ENCODE measurements around the gene TUFT1.
A peak's percentile ranks its signal among the peaks of the same experiment; 100 is the strongest.
"Not testable (repeated sequence)": the region's sequence is repeated elsewhere in the genome, so short reads cannot be mapped to it uniquely, and the experiment has no call there.

The TUFT1 gene

DNA sequence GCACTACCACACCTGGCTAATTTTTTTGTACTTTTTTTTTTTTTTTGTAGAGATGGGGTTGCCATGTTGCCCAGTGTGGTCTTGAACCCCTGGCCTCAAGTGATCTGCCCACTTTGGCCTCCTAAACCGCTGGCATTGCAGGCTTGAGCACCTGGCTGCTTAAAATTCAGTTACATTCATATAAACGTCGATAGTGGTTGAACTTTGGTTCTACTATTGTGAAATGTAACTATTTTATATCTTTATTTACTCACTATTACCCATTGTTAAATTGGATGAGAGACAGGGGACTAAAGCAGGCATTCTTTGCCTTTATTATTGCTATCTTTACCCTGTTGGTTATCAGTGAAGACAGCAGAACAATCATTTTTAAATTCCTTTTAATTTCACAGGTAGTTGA, 77.9 kb downstream of the TUFT1 start:
- DNase-seq (no peak), ATAC-seq (replicated peaks) (no peak)

DNA sequence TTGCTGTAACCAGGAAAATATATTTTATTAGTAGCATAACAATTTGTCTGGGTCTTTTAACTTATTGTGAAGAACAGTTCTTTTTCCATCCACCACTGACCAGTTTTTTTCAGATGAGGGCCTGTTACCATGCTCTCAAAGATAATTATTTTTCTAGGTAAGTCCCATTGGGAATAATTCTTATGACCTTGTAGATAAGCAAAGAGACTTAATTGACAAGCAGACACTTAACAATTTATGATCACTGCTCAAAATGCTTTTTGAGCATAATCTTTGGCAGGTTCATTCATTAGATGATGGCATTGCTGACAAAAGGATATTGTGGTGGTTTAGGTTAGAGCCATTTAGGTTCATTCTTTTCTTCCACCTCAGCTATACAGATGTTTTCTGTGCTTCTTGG, 78.4 kb downstream of the TUFT1 start:
- no peaks in the 10 kb centered on the region for H3K9me3 Mint-ChIP-seq
- H3K27ac Mint-ChIP-seq = no peak overlapping the region
- ATAC-seq (replicated peaks) (no peak), DNase-seq (no peak)
- peaks cover 3 to 4% of the 10 kb centered on the region in 2 donors for H3K36me3 Mint-ChIP-seq
- peaks cover 20 to 26% of the 10 kb centered on the region in 2 donors for H3K4me1 Mint-ChIP-seq
- H3K4me3 Mint-ChIP-seq = no peak overlapping the region
- H3K27me3 Mint-ChIP-seq = no peaks in the 10 kb centered on the region

More for the DNA sequence above, 77.9 kb downstream of the TUFT1 start:
- H3K4me3 Mint-ChIP-seq = no peak overlapping the region
- no peaks in the 10 kb centered on the region for H3K27me3 Mint-ChIP-seq
- H3K4me1 Mint-ChIP-seq = peaks cover 25 to 31% of the 10 kb centered on the region in 2 donors
- H3K9me3 Mint-ChIP-seq = no peaks in the 10 kb centered on the region
- peaks cover 3 to 5% of the 10 kb centered on the region in 2 donors for H3K36me3 Mint-ChIP-seq
- H3K27ac Mint-ChIP-seq = no peak overlapping the region

DNA sequence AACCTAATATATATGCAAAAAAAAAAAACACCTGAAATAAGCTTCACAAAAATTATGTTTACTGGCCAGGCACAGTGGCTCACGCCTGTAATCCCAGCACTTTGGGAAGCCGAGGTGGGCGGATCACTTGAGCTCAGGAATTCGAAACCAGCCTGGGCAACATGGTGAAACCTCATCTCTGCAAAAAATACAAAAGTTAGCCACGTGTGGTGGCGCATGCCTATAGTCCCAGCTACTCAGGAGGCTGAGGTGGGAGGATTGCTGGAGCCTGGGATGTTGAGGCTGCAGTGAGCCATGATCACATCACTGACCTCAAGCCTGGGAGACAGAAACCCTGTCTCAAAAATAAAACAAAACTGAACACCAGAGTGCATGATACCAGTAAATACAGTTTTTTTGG, 78.9 kb downstream of the TUFT1 start:
- H3K9me3 Mint-ChIP-seq; H3K36me3 Mint-ChIP-seq; DNase-seq; H3K27me3 Mint-ChIP-seq; ATAC-seq (replicated peaks); H3K27ac Mint-ChIP-seq; H3K4me3 Mint-ChIP-seq: not testable (repeated sequence)
- peaks cover 16 to 21% of the 10 kb centered on the region in 2 donors for H3K4me1 Mint-ChIP-seq

DNA sequence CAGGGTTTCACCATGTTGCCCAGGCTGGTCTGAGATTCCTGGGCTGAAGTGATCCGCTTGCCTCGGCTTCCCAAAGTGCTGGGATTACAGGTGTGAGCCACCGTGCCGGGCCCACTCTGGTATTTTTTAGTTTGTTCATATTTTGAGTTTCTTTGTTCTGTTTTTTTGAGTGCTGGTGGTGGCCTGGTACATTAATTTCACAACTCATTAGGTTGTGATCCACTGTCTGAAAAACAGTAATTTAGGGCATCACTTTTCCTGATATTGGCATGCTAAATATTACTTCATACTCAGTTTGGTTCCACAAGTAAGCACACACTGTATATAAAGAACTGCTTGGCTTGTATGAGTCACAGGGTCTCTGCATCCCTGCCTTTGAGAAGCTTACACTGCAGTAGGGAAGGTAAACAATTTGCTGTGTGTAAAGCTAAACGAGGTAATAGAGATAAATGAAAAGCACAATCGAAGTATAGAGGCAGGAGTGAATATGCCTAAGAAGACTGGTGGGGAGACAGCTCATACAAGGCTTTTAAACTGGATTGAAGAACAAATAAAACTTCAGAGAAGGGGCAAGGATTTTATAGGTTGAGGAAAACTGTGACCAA, 79.5 kb downstream of the TUFT1 start:
- peak overlapping the region; percentile 11 for H3K27ac Mint-ChIP-seq
- H3K36me3 Mint-ChIP-seq = peaks cover 0 to 4% of the 10 kb centered on the region in 2 donors
- H3K9me3 Mint-ChIP-seq = no peaks in the 10 kb centered on the region
- no peak for ATAC-seq (replicated peaks)
- H3K4me3 Mint-ChIP-seq = no peak overlapping the region
- DNase-seq = no peak
- peaks cover 13 to 17% of the 10 kb centered on the region in 2 donors for H3K4me1 Mint-ChIP-seq
- no peaks in the 10 kb centered on the region for H3K27me3 Mint-ChIP-seq

DNA sequence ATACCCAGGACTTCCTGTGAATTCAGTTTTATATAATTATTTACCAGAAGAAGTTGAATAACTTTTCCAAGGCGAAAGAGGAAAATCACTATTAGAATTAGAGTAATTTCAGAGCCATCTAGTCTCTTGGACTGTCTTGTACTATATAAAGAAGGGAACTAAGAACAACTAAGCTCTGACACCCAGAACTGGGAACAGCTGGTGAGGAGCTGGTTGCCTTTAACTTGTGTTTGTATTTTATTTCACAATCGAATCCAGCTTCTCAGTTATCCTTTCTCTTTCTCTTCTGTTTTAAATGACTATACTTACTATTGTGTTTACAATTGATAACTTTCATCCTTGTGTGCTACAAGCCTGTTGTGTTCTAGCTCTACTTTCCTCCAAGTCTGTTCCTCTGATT, 80.2 kb downstream of the TUFT1 start:
- DNase-seq = no peak
- Mint-ChIP-seq H3K4me3 (no peak overlapping the region), H3K27me3 (no peaks in the 10 kb centered on the region), H3K36me3 (peaks cover 0 to 1% of the 10 kb centered on the region in 2 donors), H3K4me1 (peaks cover 11 to 12% of the 10 kb centered on the region in 2 donors), H3K27ac (no peak overlapping the region), H3K9me3 (no peaks in the 10 kb centered on the region)
- no peak for ATAC-seq (replicated peaks)

DNA sequence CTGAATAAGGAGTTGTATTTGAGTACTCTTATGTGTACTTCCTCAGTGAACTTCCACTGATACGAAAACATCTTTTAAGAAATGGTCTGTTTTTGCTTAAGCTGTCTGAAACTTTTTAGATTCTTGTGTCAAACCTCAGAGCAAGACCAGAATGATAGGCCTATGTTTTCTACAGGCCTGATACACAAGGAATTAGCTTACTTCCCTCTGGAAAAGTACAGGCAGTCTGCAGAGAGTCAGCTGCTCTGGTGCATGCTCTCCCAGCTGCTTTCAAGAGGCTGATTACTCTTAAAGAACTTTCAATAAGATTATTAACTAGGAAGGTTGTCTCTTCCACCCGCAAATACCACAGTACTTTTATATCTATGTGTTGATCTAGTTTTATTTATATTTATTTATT, 81.2 kb downstream of the TUFT1 start:
- no peaks in the 10 kb centered on the region for H3K36me3 Mint-ChIP-seq
- no peaks in the 10 kb centered on the region for H3K27me3 Mint-ChIP-seq
- ATAC-seq (replicated peaks) (no peak), DNase-seq (no peak)
- peaks cover 6 to 7% of the 10 kb centered on the region in 2 donors for H3K4me1 Mint-ChIP-seq
- no peak overlapping the region for H3K27ac Mint-ChIP-seq
- no peak overlapping the region for H3K4me3 Mint-ChIP-seq
- H3K9me3 Mint-ChIP-seq = no peaks in the 10 kb centered on the region

DNA sequence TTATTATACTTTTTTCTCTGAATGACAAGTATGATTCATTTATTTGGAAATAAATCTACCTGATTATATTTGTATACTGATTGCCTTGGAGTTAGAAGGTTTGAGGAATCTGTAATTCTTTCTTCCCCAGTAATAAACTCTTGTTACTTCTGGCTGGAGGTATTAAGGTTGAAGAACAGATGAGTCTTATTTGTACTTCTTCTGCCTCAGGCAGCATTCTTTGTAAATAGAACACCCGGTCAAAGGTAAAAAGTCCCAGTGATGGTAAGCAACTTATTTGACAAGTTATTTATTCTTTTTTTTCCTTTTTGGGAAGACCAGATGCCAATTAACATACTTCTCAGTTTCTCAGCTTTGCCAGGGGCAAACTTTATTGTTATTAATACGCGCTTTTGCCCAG, 84.7 kb downstream of the TUFT1 start:
- Mint-ChIP-seq H3K27ac (no peak overlapping the region), H3K36me3 (peaks cover 3 to 8% of the 10 kb centered on the region in 2 donors)
- ATAC-seq (replicated peaks) = no peak

DNA sequence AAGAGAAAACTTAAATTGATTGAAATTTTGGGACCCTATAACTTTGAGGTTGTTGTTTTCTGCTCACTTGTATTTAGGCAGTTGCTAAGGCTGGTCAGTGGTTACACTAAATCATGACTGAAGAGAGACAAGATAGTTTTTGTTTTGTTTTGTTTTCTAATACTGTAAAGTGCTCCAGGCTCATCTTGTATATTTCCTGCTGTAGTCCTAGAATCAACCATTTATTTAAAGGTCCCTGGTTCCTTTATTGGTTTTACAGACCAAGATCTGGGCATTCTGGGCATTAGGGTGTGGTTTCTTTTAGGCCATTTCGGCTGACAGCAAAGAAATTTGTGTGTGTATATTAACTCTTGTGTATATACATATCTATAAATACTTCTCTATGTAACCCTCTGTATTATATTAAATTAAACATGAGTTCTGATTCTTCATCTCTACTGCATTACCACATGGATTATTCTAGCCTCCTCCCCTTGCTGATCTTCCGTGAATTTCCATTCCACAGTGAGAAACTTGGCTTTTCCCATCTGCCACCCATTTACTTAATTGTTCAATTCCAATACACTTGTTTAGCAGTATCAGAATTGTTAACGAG, 86.7 kb downstream of the TUFT1 start:
- Mint-ChIP-seq H3K27ac (no peak overlapping the region), H3K27me3 (no peaks in the 10 kb centered on the region), H3K4me1 (peaks cover 2 to 8% of the 10 kb centered on the region in 2 donors), H3K4me3 (no peak overlapping the region), H3K9me3 (no peaks in the 10 kb centered on the region), H3K36me3 (peaks cover 3 to 8% of the 10 kb centered on the region in 2 donors)
- DNase-seq (no peak), ATAC-seq (replicated peaks) (no peak)

More for the DNA sequence above, 84.7 kb downstream of the TUFT1 start:
- H3K4me1 Mint-ChIP-seq = peaks cover 3 to 6% of the 10 kb centered on the region in 2 donors
- DNase-seq = no peak
- no peaks in the 10 kb centered on the region for H3K9me3 Mint-ChIP-seq
- H3K4me3 Mint-ChIP-seq = no peak overlapping the region
- H3K27me3 Mint-ChIP-seq = no peaks in the 10 kb centered on the region

DNA sequence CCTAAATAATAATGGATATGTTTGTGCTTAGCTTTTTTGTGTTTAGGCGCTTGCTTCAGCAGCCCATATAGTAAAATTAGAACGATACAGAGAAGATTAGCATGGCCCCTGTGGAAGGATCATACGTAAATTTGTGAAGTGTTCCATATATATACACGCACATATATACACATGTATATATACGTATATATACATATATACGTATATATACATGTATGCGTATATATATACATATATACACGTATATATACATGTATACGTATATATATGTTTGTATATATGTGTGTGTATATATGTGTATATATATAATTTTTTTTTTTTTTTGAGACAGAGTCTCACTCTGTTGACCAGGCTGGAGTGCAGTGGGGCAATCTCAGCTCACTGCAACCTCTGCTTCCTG, 89.2 kb downstream of the TUFT1 start:
- Mint-ChIP-seq H3K4me1 (peaks cover 3 to 13% of the 10 kb centered on the region in 2 donors), H3K27me3 (no peaks in the 10 kb centered on the region), H3K4me3 (no peak overlapping the region), H3K27ac (no peak overlapping the region), H3K36me3 (peaks cover 5 to 11% of the 10 kb centered on the region in 2 donors), H3K9me3 (no peaks in the 10 kb centered on the region)
- no peak for ATAC-seq (replicated peaks)
- DNase-seq = no peak
